Peyer's patch (tissue), 4 donors: ENCODE measurements around the gene PEX7. TPM values are rescaled to one million over a fixed set of nuclear protein-coding genes. Genes with fewer than 3 reads are reported as not detected.
A peak's percentile ranks its signal among the peaks of the same experiment; 100 is the strongest.

Experiments used
- DNase-seq, 3 donors: peaks; one replicate each; pipeline ENCODE4 v3.0.0-alpha.2; 2017 to 2019
- H3K27ac ChIP-seq, 4 donors: fragments of 200-600 bp; sonication (generic); one replicate each; pipeline ENCODE4 v1.5.1; 2016 to 2019
- H3K27me3 ChIP-seq, 2 donors: fragments of 200-600 bp; sonication (generic); one replicate each; pipeline ENCODE4 v1.5.1; 2019
- H3K36me3 ChIP-seq, 3 donors: fragments of 200-600 bp; sonication (generic); one replicate each; pipeline ENCODE4 v1.5.1; 2016 to 2019
- H3K4me1 ChIP-seq, 4 donors: fragments of 200-600 bp; sonication (generic); one replicate each; pipeline ENCODE4 v1.5.1; 2016 to 2019
- H3K4me3 ChIP-seq, 4 donors: fragments of 200-600 bp; sonication (generic); 1 replicate in 3 of 4; 2 replicates in 1 of 4; pipeline ENCODE4 v1.5.1; 2016 to 2019; ENCODE audit warnings: mild to moderate bottlenecking in 1 of 4
- H3K9me3 ChIP-seq, 4 donors: fragments of 200-600 bp; sonication (generic); one replicate each; pipeline ENCODE4 v1.5.1; 2016 to 2019; ENCODE audit warnings: mild to moderate bottlenecking in 1 of 4
- POLR2A ChIP-seq, 2 donors: fragments of 450-650 bp; IDR thresholded peaks; one replicate each; pipeline ENCODE4 v1.5.1; 2017; ENCODE audit warnings: antibody characterized with exemption in 2 of 2, mild to moderate bottlenecking in 2 of 2, moderate library complexity in 2 of 2
- total RNA-seq, 4 donors: library from RNA; depleted of rRNA; stranded (reverse); fragments of >200 nt; gene quantifications; one replicate each; pipeline ENCODE4 v1.1.0, GENCODE V29; 2016
- TF ChIP-seq, protein P1 (sequence below), 6 experiments: fragments of 450-650 bp in 4 of 6; fragments of 200-600 bp in 2 of 6; sonication (generic) in 1 of 6; IDR thresholded peaks; one replicate each; pipeline ENCODE4 v1.5.1; 2017 to 2019; ENCODE audit warnings: antibody characterized with exemption in 6 of 6, mild to moderate bottlenecking in 3 of 6, moderate library complexity in 1 of 6

Gene PEX7
- total RNA-seq, 4 donors from 2014 or later = 3.0 to 7.1 (median 6.3) TPM

DNA sequence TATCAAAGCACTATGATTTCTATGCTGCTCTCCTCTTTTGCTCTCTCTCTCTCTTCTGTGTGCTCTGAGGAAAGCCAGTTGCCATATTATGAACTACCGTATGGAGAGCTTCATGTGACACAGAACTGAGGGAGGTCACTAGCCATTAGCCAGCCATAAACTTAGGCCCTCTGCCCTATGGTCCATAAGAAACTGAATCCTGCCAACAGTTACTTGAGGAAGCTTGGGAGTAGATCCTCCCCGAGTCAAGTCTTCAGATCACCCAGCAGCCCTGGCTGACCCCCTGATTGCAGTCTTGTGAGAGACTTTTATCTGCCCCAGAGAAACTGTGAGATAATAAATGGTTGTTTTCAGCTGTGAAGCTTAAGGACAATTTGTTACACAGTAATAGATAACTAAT lies 5.7 kb upstream of the PEX7 start:
- Histone ChIP-seq H3K27ac (no peak overlapping the region), H3K36me3 (no peaks in the 10 kb centered on the region), H3K9me3 (no peaks in the 10 kb centered on the region), H3K4me3 (no peak overlapping the region), H3K27me3 (no peaks in the 10 kb centered on the region), H3K4me1 (no peaks in the 10 kb centered on the region)
- DNase-seq = no peak
- no peak for TF ChIP-seq POLR2A (IDR thresholded peaks at IDR 0.05)
- TF ChIP-seq, protein P1, sequence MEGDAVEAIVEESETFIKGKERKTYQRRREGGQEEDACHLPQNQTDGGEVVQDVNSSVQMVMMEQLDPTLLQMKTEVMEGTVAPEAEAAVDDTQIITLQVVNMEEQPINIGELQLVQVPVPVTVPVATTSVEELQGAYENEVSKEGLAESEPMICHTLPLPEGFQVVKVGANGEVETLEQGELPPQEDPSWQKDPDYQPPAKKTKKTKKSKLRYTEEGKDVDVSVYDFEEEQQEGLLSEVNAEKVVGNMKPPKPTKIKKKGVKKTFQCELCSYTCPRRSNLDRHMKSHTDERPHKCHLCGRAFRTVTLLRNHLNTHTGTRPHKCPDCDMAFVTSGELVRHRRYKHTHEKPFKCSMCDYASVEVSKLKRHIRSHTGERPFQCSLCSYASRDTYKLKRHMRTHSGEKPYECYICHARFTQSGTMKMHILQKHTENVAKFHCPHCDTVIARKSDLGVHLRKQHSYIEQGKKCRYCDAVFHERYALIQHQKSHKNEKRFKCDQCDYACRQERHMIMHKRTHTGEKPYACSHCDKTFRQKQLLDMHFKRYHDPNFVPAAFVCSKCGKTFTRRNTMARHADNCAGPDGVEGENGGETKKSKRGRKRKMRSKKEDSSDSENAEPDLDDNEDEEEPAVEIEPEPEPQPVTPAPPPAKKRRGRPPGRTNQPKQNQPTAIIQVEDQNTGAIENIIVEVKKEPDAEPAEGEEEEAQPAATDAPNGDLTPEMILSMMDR (IDR thresholded peaks at IDR 0.05) = no peak

- no peak overlapping the region for H3K27ac ChIP-seq
- no peaks in the 10 kb centered on the region for H3K4me1 ChIP-seq
- no peak overlapping the region for H3K4me3 ChIP-seq
- TF ChIP-seq, protein P1 (IDR thresholded peaks at IDR 0.05) = no peak
- no peak for TF ChIP-seq POLR2A (IDR thresholded peaks at IDR 0.05)
- no peaks in the 10 kb centered on the region for H3K27me3 ChIP-seq
- DNase-seq = no peak
- H3K9me3 ChIP-seq = no peaks in the 10 kb centered on the region
- no peaks in the 10 kb centered on the region for H3K36me3 ChIP-seq
These were observed 1.8 kb upstream of the PEX7 start for GRCh38 chr6:136820561-136820960.

DNA sequence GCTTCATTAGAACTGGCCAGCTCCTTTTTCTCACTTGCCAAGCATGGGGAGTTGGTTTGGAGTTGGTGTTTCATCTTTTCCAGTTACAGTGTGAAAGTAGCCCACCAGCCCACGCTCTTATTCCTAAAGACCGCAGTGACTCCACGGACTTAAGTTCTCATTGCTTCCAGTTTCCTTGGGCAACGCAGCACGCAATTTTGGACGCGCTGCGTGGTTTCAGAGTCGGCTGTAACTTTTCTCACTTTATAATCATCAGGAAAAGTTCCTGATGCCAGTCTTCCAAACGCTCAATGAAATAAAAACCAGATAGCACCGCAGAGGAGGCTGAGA lies 381 bp upstream of the PEX7 start:
- peak in 2 of 3 donors; percentile 25 to 53 for DNase-seq

GRCh38 chr6:136823128-136823660 lies 802 bp downstream of the PEX7 start:
- peak in 2 of 3 donors; percentile 17 to 52 for DNase-seq
- no peaks in the 10 kb centered on the region for H3K27me3 ChIP-seq
- no peaks in the 10 kb centered on the region for H3K36me3 ChIP-seq
- H3K4me1 ChIP-seq = no peaks in the 10 kb centered on the region
- peak overlapping the region; percentile 76 to 90 (median 89) for H3K27ac ChIP-seq
- no peaks in the 10 kb centered on the region for H3K9me3 ChIP-seq
- TF ChIP-seq, protein P1 (IDR thresholded peaks at IDR 0.05) = no peak
- no peak for TF ChIP-seq POLR2A (IDR thresholded peaks at IDR 0.05)
- peak overlapping the region; percentile 55 to 88 (median 63) for H3K4me3 ChIP-seq

More for the DNA sequence above, 381 bp upstream of the PEX7 start:
- Histone ChIP-seq H3K27me3 (no peaks in the 10 kb centered on the region), H3K9me3 (no peaks in the 10 kb centered on the region), H3K36me3 (no peaks in the 10 kb centered on the region), H3K27ac (peak overlapping the region; percentile 76 to 90 (median 89)), H3K4me3 (peak overlapping the region; percentile 55 to 88 (median 63)), H3K4me1 (no peaks in the 10 kb centered on the region)
- TF ChIP-seq, protein P1 (IDR thresholded peaks at IDR 0.05) = no peak
- TF ChIP-seq POLR2A (IDR thresholded peaks at IDR 0.05) = no peak

- no peak for DNase-seq
- no peak for TF ChIP-seq POLR2A (IDR thresholded peaks at IDR 0.05)
- TF ChIP-seq, protein P1 (IDR thresholded peaks at IDR 0.05) = no peak
- H3K4me3 ChIP-seq = no peak overlapping the region
- no peaks in the 10 kb centered on the region for H3K4me1 ChIP-seq
- H3K27me3 ChIP-seq = no peaks in the 10 kb centered on the region
- no peaks in the 10 kb centered on the region for H3K9me3 ChIP-seq
- H3K27ac ChIP-seq = no peak overlapping the region
- peaks cover 0 to 6% (median 0%) of the 10 kb centered on the region in 3 donors for H3K36me3 ChIP-seq
These were observed 3.8 kb downstream of the PEX7 start for GRCh38 chr6:136826216-136826615.
